GM12878 (cell line): ENCODE measurements around the gene HOXD9. TPM values are rescaled to one million over a fixed set of nuclear protein-coding genes. Genes with fewer than 3 reads are reported as not detected.

Experiments
- ATAC-seq: fragments of 200-7000 bp; cut with Tn5 transposase; 3 replicates; pipeline ENCODE4 v1.9.1; 2020; ENCODE audit warnings: mild to moderate bottlenecking, moderate library complexity
- BruUV-seq: library from RNA; stranded (reverse); fragments of 400-500 nt; replicated peaks from 2 replicates; lab custom pipeline; 2021; lab: Mats Ljungman, UMichigan
- CTCF ChIA-PET: fragments of 300-600 bp; sonication (Branson Sonifier 250); formaldehyde crosslinking; extraction: SDS; loops from one replicate; lab custom pipeline; 2021; ENCODE audit warnings: inconsistent platforms; lab: Yijun Ruan, JAX
- POLR2A ChIA-PET: fragments of 350-600 bp; formaldehyde crosslinking; extraction: SDS; loops from one replicate; lab custom pipeline; 2021; ENCODE audit warnings: inconsistent platforms; lab: Charles Lee
- RAD21 ChIA-PET: fragments of 300-600 bp; sonication (Branson Sonifier 250); formaldehyde crosslinking; loops from one replicate; lab custom pipeline; 2023; ENCODE audit warnings: antibody characterized with exemption; ENCODE audit not compliant: unreplicated experiment; lab: Charles Lee
- SMC1A ChIA-PET: fragments of 300-600 bp; sonication (Branson Sonifier 250); formaldehyde crosslinking; loops from one replicate; lab custom pipeline; 2023; ENCODE audit not compliant: unreplicated experiment, uncharacterized antibody; lab: Charles Lee
- DNase-seq: peaks from one replicate; pipeline ENCODE4 v3.0.0-alpha.2; 2011; ENCODE audit warnings: low read depth, low spot score
- FAIRE-seq: peaks from 3 replicates; lab custom pipeline; 2011; peaks lifted over from hg19 to GRCh38; lab: Jason Lieb, UNC
- H2AFZ ChIP-seq: 2 replicates; pipeline ENCODE4 v1.6.0; 2011; ENCODE audit warnings: low read depth, low read length, control low read depth; ENCODE audit not compliant: control insufficient read depth
- H3K27ac ChIP-seq: 2 replicates; pipeline ENCODE4 v1.5.1; 2011; ENCODE audit warnings: control low read depth; ENCODE audit not compliant: control insufficient read depth, insufficient read depth
- H3K27me3 ChIP-seq, 2 experiments: replicated peaks in 1 of 2; 2 replicates each; pipeline versions ENCODE4 v1.6.0 to v1.6.1; 2011; ENCODE audit warnings: low read length in 1 of 2; ENCODE audit not compliant: control insufficient read depth in 2 of 2, insufficient read depth in 2 of 2
- H3K36me3 ChIP-seq, 2 experiments: 2 replicates each; pipeline ENCODE4 v1.5.1; 2011; ENCODE audit warnings: low read length in 1 of 2; ENCODE audit not compliant: control insufficient read depth in 2 of 2, insufficient read depth in 2 of 2
- H3K4me1 ChIP-seq: 2 replicates; pipeline ENCODE4 v1.6.1; 2011; ENCODE audit warnings: mild to moderate bottlenecking, low read length, moderate library complexity, mixed read lengths; ENCODE audit not compliant: control insufficient read depth, insufficient read depth
- H3K4me2 ChIP-seq: 2 replicates; pipeline ENCODE4 v1.6.0; 2011; ENCODE audit warnings: control low read depth; ENCODE audit not compliant: control insufficient read depth, insufficient read depth
- H3K4me3 ChIP-seq: fragments of 200-600 bp; sonication (generic); 2 replicates; pipeline ENCODE4 v1.5.1; 2016
- H3K79me2 ChIP-seq: 2 replicates; pipeline ENCODE4 v1.6.0; 2011; ENCODE audit warnings: low read length; ENCODE audit not compliant: control insufficient read depth, insufficient read depth
- H3K9ac ChIP-seq: 2 replicates; pipeline ENCODE4 v1.8.0; 2011; ENCODE audit warnings: low read length, control low read depth, mixed read lengths; ENCODE audit not compliant: control insufficient read depth, insufficient read depth
- H3K9me3 ChIP-seq: replicated peaks from 3 replicates; pipeline ENCODE4 v1.5.1; 2011; ENCODE audit warnings: mild to moderate bottlenecking, low read length; ENCODE audit not compliant: control insufficient read depth, insufficient read depth
- H4K20me1 ChIP-seq: 2 replicates; pipeline ENCODE4 v1.6.0; 2011; ENCODE audit not compliant: control insufficient read depth, insufficient read depth
- BACH1 ChIP-seq: fragments of 450-650 bp; IDR thresholded peaks from 2 replicates; pipeline ENCODE4 v1.6.1; 2017; ENCODE audit warnings: mild to moderate bottlenecking, borderline replicate concordance
- CBX3 ChIP-seq: fragments of 200-600 bp; sonication (generic); IDR thresholded peaks from 2 replicates; pipeline ENCODE4 v1.6.1; 2016; ENCODE audit warnings: low read depth, borderline replicate concordance
- E2F8 ChIP-seq: fragments of 450-650 bp; IDR thresholded peaks from 2 replicates; pipeline ENCODE4 v1.6.1; 2018; ENCODE audit warnings: mild to moderate bottlenecking, low read depth, moderate library complexity; ENCODE audit not compliant: partially characterized antibody
- EZH2 ChIP-seq: IDR thresholded peaks from 2 replicates; pipeline ENCODE4 v1.6.1; 2012; ENCODE audit warnings: low read depth, mild to moderate bottlenecking, control low read depth, inconsistent platforms, low read length, borderline replicate concordance; ENCODE audit not compliant: control insufficient read depth
- KDM1A ChIP-seq: fragments of 200-600 bp; sonication (generic); IDR thresholded peaks from 2 replicates; pipeline ENCODE4 v1.6.1; 2016; ENCODE audit warnings: borderline replicate concordance
- PRDM15 ChIP-seq: fragments of 450-650 bp; formaldehyde crosslinking; IDR thresholded peaks from 2 replicates; pipeline ENCODE4 v1.4.0; 2020; ENCODE audit warnings: mild to moderate bottlenecking, moderate library complexity
- RCOR1 ChIP-seq: conservative IDR thresholded peaks from 2 replicates; pipeline ENCODE4 v1.6.1; 2012; ENCODE audit warnings: low read depth, low read length, improper control_type of control experiment
- SMC3 ChIP-seq: IDR thresholded peaks from 2 replicates; pipeline ENCODE4 v1.6.1; 2011; ENCODE audit warnings: low read length, improper control_type of control experiment, borderline replicate concordance
- STAT3 ChIP-seq: IDR thresholded peaks from 2 replicates; pipeline ENCODE4 v1.6.1; 2011; ENCODE audit warnings: low read depth, low read length, improper control_type of control experiment
- TAF1 ChIP-seq: IDR thresholded peaks from 2 replicates; pipeline ENCODE4 v1.6.1; 2011; ENCODE audit warnings: mild to moderate bottlenecking, low read depth, low read length, borderline replicate concordance
- TCF3 ChIP-seq: IDR thresholded peaks from 2 replicates; pipeline ENCODE4 v1.6.1; 2012; ENCODE audit warnings: low read depth, mild to moderate bottlenecking, low read length, borderline replicate concordance; ENCODE audit not compliant: insufficient read depth
- TCF7 ChIP-seq: IDR thresholded peaks from 2 replicates; pipeline ENCODE4 v1.6.1; 2014; ENCODE audit warnings: antibody characterized with exemption, borderline replicate concordance
- ZNF24 ChIP-seq: fragments of 450-650 bp; IDR thresholded peaks from 2 replicates; pipeline ENCODE4 v1.6.1; 2017; ENCODE audit warnings: antibody characterized with exemption, mild to moderate bottlenecking
- ZZZ3 ChIP-seq: IDR thresholded peaks from 2 replicates; pipeline ENCODE4 v1.6.1; 2011; ENCODE audit warnings: low read depth; ENCODE audit not compliant: control insufficient read depth, insufficient read length
- WGBS: methylation state at CpG from one replicate; pipeline ENCODE4 v1.1.6; 2016; ENCODE audit warnings: low lambda C conversion rate; ENCODE audit not compliant: insufficient replicate concordance, insufficient coverage; ENCODE audit errors: missing lambda C conversion rate; 5-methylcytosine and 5-hydroxymethylcytosine counted together
- in situ Hi-C: fragments of 300-500 bp; cut with MboI; formaldehyde crosslinking; loops from 9 replicates; pipeline ENCODE4 v1.14.3; 2018; ENCODE audit warnings: mixed read lengths
- intact Hi-C: fragments of 100-400 bp; cut with micrococcal nuclease; formaldehyde crosslinking; loops from one replicate; pipeline ENCODE4 v1.14.2; 2022; ENCODE audit not compliant: unreplicated experiment
- polyA plus RNA-seq, 11 experiments: library from polyadenylated mRNA; depleted of rRNA in 4 of 11; unstranded in 6 of 11; stranded (reverse) in 5 of 11; fragments of >200 nt; fragmentation: Nextera tagmentation in 4 of 11; fragmentation: Illumina TruSeq in 1 of 11; extraction: Ambion mirVana in 4 of 11; extraction: Trizol in 1 of 11; gene quantifications; 1 replicate in 1 of 11; 2 replicates in 10 of 11; pipeline versions ENCODE4 v1.2.1 to v1.2.3, GENCODE V29; 2011 to 2016; ENCODE audit warnings: inconsistent platforms in 2 of 11, missing spikeins in 2 of 11, low read depth in 1 of 11
- total RNA-seq, 4 experiments: library from RNA; depleted of rRNA in 3 of 4; stranded (reverse); fragments of >200 nt in 3 of 4; fragmentation: Illumina TruSeq in 1 of 4; extraction: Trizol in 1 of 4; gene quantifications; 2 replicates each; pipeline versions ENCODE4 v1.2.1 to v1.2.3, GENCODE V29; 2013 to 2021
- TF ChIP-seq, protein P1 (sequence below): IDR thresholded peaks from 2 replicates; pipeline ENCODE4 v1.6.1; 2011; ENCODE audit warnings: borderline replicate concordance, low read depth, mild to moderate bottlenecking, moderate library complexity, low read length; ENCODE audit not compliant: insufficient read depth, poor library complexity, severe bottlenecking

HOXD9 gene
- total and polyA plus RNA-seq, 10 of the 15 experiments (the other 5 are each of a cell fraction or from before 2014, with no cell fraction given), result not detected

GRCh38 chr2:176105730-176106580 is 16.6 kb upstream of the HOXD9 start:
- FAIRE-seq (no peak), DNase-seq (no peak), ATAC-seq (no peak)
- in situ Hi-C loops (no loop called here), intact Hi-C loops (no loop called here)
- 23% methylated on average over 25 of the region's 25 CpGs for WGBS
- Histone ChIP-seq H3K4me3 (no peak overlapping the region), H2AFZ (no peak overlapping the region), H3K27me3 (peaks cover 14 to 34% of the 10 kb centered on the region in 2 experiments), H3K79me2 (no peaks in the 10 kb centered on the region), H3K4me2 (peak overlapping the region; percentile 17; the same call in 1 of the 2 replicates), H3K9me3 (peaks cover 3% of the 10 kb centered on the region; the same call in 1 of the 3 replicates), H4K20me1 (no peaks in the 10 kb centered on the region), H3K9ac (no peak overlapping the region), H3K27ac (no peak overlapping the region), H3K4me1 (no peaks in the 10 kb centered on the region), H3K36me3 (no peaks in the 10 kb centered on the region)
- ChIA-PET RAD21 (no interaction called here), POLR2A (no interaction called here), SMC1A (no interaction called here), CTCF (no interaction called here)
- BruUV-seq, result no TSS peak
- TF ChIP-seq TCF3 (no peak), KDM1A (no peak), ZZZ3 (no peak), RCOR1 (no peak), ZNF24 (no peak), SMC3 (no peak), CBX3 (no peak), BACH1 (no peak), STAT3 (no peak), TAF1 (no peak), E2F8 (no peak), TCF7 (no peak), EZH2 (no peak), PRDM15 (CRISPR knock-in tag) (no peak)
- TF ChIP-seq, protein P1, sequence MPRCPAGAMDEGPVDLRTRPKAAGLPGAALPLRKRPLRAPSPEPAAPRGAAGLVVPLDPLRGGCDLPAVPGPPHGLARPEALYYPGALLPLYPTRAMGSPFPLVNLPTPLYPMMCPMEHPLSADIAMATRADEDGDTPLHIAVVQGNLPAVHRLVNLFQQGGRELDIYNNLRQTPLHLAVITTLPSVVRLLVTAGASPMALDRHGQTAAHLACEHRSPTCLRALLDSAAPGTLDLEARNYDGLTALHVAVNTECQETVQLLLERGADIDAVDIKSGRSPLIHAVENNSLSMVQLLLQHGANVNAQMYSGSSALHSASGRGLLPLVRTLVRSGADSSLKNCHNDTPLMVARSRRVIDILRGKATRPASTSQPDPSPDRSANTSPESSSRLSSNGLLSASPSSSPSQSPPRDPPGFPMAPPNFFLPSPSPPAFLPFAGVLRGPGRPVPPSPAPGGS, result no peak
